Neural crest cell (in vitro differentiated cells): Measurements from ENCODE around the gene TWNK. TPM values are rescaled to one million over a fixed set of nuclear protein-coding genes. Genes with fewer than 3 reads are reported as not detected.

ENCODE experiments used
- DNase-seq: peaks from one replicate; pipeline ENCODE4 v3.0.0; 2021; ENCODE audit warnings: low read depth, mixed read lengths, low spot score
- H3K27ac Mint-ChIP-seq: one replicate; pipeline ENCODE4 v1.8.0; 2021; ENCODE audit warnings: mild to moderate bottlenecking, mixed read lengths; ENCODE audit not compliant: unreplicated experiment
- H3K27me3 Mint-ChIP-seq: 2 replicates; pipeline ENCODE4 v1.8.0; 2021; ENCODE audit warnings: low read depth, mild to moderate bottlenecking, mixed read lengths
- H3K36me3 Mint-ChIP-seq: 2 replicates; pipeline ENCODE4 v1.8.0; 2021; ENCODE audit warnings: low read depth, mild to moderate bottlenecking, mixed read lengths
- H3K4me1 Mint-ChIP-seq: 2 replicates; pipeline ENCODE4 v1.8.0; 2021; ENCODE audit warnings: mixed read lengths
- H3K4me3 Mint-ChIP-seq: one replicate; pipeline ENCODE4 v1.8.0; 2021; ENCODE audit warnings: mild to moderate bottlenecking, mixed read lengths
- H3K9me3 Mint-ChIP-seq: 2 replicates; pipeline ENCODE4 v1.8.0; 2021; ENCODE audit warnings: mixed read lengths
- CTCF ChIP-seq: fragments of 200-600 bp; sonication (generic); conservative IDR thresholded peaks from 2 replicates; pipeline ENCODE4 v1.5.0; 2021; ENCODE audit warnings: antibody characterized with exemption, mild to moderate bottlenecking
- total RNA-seq: library from RNA; stranded (reverse); gene quantifications from 2 replicates; pipeline ENCODE4 v1.2.1, GENCODE V29; 2021

TWNK gene
- total RNA-seq, 1 donor from 2014 or later = 14.6 TPM

- Mint-ChIP-seq H3K4me3 (no peak overlapping the region), H3K27me3 (peaks cover 47% of the 10 kb centered on the region), H3K9me3 (no peaks in the 10 kb centered on the region), H3K27ac (no peak overlapping the region), H3K4me1 (peaks cover 51% of the 10 kb centered on the region), H3K36me3 (no peaks in the 10 kb centered on the region)
- DNase-seq = no peak
- TF ChIP-seq CTCF = no peak
Measured at GRCh38 chr10:101038484-101038883, 51.1 kb downstream of the TWNK start.

DNA sequence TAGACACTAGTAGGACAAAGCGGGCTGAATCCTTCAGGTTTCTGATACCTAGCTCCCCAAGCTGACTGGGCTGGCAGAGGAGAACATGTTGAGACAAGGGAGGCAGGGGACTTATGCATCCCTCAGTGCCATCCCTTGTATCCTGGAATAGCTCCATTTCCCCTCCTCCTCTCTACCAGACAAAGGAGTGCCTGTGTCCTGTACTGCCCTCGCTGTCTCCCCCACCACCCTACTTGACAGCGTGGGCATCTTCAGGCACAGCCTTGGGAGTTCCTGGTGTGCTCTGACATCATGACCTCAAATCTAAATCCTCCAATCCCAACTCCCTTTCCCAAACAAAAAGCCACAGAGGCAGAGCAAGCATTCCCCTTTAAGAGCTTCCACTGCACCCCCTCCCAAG, 52.7 kb downstream of the TWNK start:
- H3K27me3 Mint-ChIP-seq = peaks cover 39% of the 10 kb centered on the region
- peaks cover 55% of the 10 kb centered on the region for H3K4me1 Mint-ChIP-seq
- H3K4me3 Mint-ChIP-seq = peak overlapping the region; percentile 66
- TF ChIP-seq CTCF = no peak
- no peak for DNase-seq
- H3K36me3 Mint-ChIP-seq = no peaks in the 10 kb centered on the region
- no peak overlapping the region for H3K27ac Mint-ChIP-seq
- H3K9me3 Mint-ChIP-seq = no peaks in the 10 kb centered on the region

GRCh38 chr10:101040851-101041250, 53.5 kb downstream of the TWNK start:
- Mint-ChIP-seq H3K36me3 (no peaks in the 10 kb centered on the region), H3K27ac (peak overlapping the region; percentile 54), H3K4me1 (peaks cover 55% of the 10 kb centered on the region), H3K9me3 (no peaks in the 10 kb centered on the region), H3K27me3 (peaks cover 40% of the 10 kb centered on the region), H3K4me3 (peak overlapping the region; percentile 71)
- no peak for DNase-seq
- no peak for TF ChIP-seq CTCF

DNA sequence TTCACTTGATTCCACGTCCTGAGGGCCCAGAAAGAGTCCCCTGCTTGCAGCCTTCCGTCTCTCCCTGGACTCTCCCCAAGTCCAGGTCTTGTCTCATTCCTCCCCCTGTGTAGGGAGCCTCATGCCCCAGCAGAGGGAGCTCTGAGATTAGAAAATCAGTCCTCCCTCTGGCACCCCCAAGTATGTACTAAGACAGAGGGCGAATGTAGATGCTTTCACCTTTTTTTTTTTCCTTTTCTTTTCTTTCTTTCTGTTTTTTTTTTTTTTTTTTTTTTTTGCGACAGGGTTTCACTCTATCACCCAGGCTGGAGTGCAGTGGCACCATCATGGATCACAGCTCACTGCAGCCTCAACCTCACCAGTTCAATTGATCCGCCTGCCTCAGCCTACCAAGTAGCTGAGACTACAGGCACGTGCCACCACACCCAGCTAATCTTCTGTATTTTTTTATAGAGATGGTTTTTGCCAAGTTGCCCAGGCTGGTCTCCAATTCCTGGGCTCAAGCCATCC, 54.0 kb downstream of the TWNK start:
- Mint-ChIP-seq H3K36me3 (no peaks in the 10 kb centered on the region), H3K9me3 (no peaks in the 10 kb centered on the region), H3K27ac (peak overlapping the region; percentile 54), H3K27me3 (peaks cover 40% of the 10 kb centered on the region), H3K4me3 (peak overlapping the region; percentile 71), H3K4me1 (peaks cover 58% of the 10 kb centered on the region)
- DNase-seq = peak; percentile 71
- TF ChIP-seq CTCF = peak; percentile 89

GRCh38 chr10:101042118-101042517, 54.8 kb downstream of the TWNK start:
- no peak for DNase-seq
- no peaks in the 10 kb centered on the region for H3K9me3 Mint-ChIP-seq
- no peak overlapping the region for H3K27ac Mint-ChIP-seq
- no peak for TF ChIP-seq CTCF
- peaks cover 42% of the 10 kb centered on the region for H3K27me3 Mint-ChIP-seq
- H3K36me3 Mint-ChIP-seq = peaks cover 3% of the 10 kb centered on the region
- peak overlapping the region; percentile 95 for H3K4me3 Mint-ChIP-seq
- H3K4me1 Mint-ChIP-seq = peaks cover 66% of the 10 kb centered on the region
